ENCODE measurements around the gene RNASEH2A. TPM values are rescaled to one million over a fixed set of nuclear protein-coding genes. Genes with fewer than 3 reads are reported as not detected.
A peak's percentile ranks its signal among the peaks of the same experiment; 100 is the strongest.

The RNASEH2A gene
- polyA plus RNA-seq, 1 experiment: 11.7 TPM

DNA sequence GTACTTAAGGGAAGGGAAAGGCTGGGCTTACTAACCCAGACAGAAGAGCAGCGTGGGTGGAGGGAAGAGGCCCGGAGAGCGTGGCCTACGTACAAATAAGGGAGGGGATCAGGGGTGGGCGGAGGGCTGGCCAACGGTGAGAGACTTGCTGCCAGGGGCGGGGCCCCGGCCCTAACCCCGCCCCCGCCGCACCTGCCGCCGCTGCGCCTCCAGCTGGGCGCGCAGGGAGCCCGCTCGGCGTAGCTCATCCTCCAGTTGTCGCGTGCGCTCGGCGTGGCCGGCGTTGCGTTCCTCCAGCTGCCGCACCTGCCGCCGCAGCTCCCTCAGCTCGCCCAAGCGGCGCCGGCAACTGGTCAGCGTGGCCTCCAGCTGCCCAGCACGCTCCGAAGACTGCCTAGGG lies 36.7 kb upstream of the RNASEH2A start:
- POLR2A ChIA-PET: interaction anchor here (0.7 kb wide), 1 partner anchor 25 kb away, joined by 3 read pairs; no protein-coding TSS in a partner anchor
- no peak overlapping the region for H3K27ac ChIP-seq (ENCODE audit: low read depth, low read length)
- no peaks in the 10 kb centered on the region for H3K27me3 ChIP-seq (ENCODE audit: control insufficient read depth, insufficient read depth, low read length)
- H3K9me3 ChIP-seq (ENCODE audit: control insufficient read depth, insufficient read depth, low read length): no peaks in the 10 kb centered on the region
- CTCF ChIA-PET: interaction anchor here (1.6 to 2.3 kb wide), 2 partner anchors 9 to 27 kb away, joined by 6 to 8 read pairs; no protein-coding TSS in a partner anchor
- no peak overlapping the region for H3K4me3 ChIP-seq (ENCODE audit: low read depth, low read length)
- TF ChIP-seq, protein P1, sequence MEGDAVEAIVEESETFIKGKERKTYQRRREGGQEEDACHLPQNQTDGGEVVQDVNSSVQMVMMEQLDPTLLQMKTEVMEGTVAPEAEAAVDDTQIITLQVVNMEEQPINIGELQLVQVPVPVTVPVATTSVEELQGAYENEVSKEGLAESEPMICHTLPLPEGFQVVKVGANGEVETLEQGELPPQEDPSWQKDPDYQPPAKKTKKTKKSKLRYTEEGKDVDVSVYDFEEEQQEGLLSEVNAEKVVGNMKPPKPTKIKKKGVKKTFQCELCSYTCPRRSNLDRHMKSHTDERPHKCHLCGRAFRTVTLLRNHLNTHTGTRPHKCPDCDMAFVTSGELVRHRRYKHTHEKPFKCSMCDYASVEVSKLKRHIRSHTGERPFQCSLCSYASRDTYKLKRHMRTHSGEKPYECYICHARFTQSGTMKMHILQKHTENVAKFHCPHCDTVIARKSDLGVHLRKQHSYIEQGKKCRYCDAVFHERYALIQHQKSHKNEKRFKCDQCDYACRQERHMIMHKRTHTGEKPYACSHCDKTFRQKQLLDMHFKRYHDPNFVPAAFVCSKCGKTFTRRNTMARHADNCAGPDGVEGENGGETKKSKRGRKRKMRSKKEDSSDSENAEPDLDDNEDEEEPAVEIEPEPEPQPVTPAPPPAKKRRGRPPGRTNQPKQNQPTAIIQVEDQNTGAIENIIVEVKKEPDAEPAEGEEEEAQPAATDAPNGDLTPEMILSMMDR (IDR thresholded peaks at IDR 0.05; ENCODE audit: low read depth, low read length): no peak
- DNase-seq (ENCODE audit: low read depth, low spot score): no peak

DNA sequence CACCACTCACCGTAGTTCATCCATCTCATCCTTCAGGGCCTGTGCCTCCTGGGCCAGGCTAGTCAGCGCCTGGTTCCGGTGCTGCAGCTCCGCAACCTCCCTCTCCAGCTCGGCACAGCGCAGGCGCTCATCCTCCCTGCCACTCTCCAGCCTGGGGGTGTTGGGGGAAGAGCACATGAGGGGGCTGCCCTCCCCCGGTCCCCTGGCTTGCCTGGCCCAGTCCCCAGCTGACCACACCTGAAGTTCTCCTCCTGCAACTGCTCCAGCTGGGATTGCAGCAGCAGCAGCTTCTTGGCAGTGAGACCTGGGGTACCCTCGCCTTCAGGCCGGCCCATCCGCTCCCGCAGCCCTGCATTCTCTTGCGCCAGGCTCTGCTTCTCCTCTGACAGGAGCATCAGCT lies 35.5 kb upstream of the RNASEH2A start:
- Histone ChIP-seq H3K27ac (ENCODE audit: low read depth, low read length) (no peak overlapping the region), H3K4me3 (ENCODE audit: low read depth, low read length) (no peak overlapping the region), H3K9me3 (ENCODE audit: control insufficient read depth, insufficient read depth, low read length) (no peaks in the 10 kb centered on the region; the same call in 1 of the 2 replicates), H3K27me3 (ENCODE audit: control insufficient read depth, insufficient read depth, low read length) (no peaks in the 10 kb centered on the region)
- CTCF ChIA-PET: interaction anchor here (1.6 to 2.3 kb wide), 2 partner anchors 25 to 77 kb away, joined by 3 to 8 read pairs; no protein-coding TSS in a partner anchor
- POLR2A ChIA-PET: interaction anchor here (0.6 to 0.9 kb wide), 2 partner anchors 21 to 41 kb away, joined by 3 to 6 read pairs; partner anchors contain the start of gene JUNB
- no peak for DNase-seq (ENCODE audit: low read depth, low spot score)
- TF ChIP-seq, protein P1 (IDR thresholded peaks at IDR 0.05; ENCODE audit: low read depth, low read length): no peak

DNA sequence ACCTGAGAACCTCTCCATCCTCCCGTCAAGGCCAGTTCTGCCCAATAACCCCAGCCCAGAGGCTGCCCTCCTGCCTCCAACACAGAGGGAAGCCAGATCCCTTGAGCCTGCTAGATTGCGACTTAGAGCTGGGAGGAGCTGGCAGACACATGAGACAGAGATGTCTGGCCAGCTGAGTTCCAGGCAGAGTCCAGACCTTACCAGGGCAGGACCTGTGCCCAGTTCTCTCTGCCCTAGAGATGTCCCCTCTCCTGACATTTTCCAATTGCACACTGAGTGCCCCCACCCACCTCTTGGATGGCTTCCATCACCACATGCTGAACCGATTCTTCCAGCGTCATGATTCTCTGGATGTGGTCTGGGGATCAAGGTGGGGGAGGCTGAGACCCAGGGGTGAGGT lies 34.1 kb upstream of the RNASEH2A start:
- TF ChIP-seq, protein P1 (IDR thresholded peaks at IDR 0.05; ENCODE audit: low read depth, low read length): no peak
- no peak overlapping the region for H3K27ac ChIP-seq (ENCODE audit: low read depth, low read length)
- no peak for DNase-seq (ENCODE audit: low read depth, low spot score)
- H3K9me3 ChIP-seq (ENCODE audit: control insufficient read depth, insufficient read depth, low read length): peaks cover 3% of the 10 kb centered on the region; the same call in 1 of the 2 replicates
- no peaks in the 10 kb centered on the region for H3K27me3 ChIP-seq (ENCODE audit: control insufficient read depth, insufficient read depth, low read length)
- CTCF ChIA-PET: interaction anchor here (1.2 to 7.5 kb wide), 3 partner anchors 12 to 75 kb away, joined by 3 to 92 read pairs (median 7); no protein-coding TSS in a partner anchor
- POLR2A ChIA-PET: interaction anchor here (3.0 kb wide), 1 partner anchor 19 kb away, joined by 17 read pairs; the partner anchor contains the start of gene JUNB
- no peak overlapping the region for H3K4me3 ChIP-seq (ENCODE audit: low read depth, low read length)

DNA sequence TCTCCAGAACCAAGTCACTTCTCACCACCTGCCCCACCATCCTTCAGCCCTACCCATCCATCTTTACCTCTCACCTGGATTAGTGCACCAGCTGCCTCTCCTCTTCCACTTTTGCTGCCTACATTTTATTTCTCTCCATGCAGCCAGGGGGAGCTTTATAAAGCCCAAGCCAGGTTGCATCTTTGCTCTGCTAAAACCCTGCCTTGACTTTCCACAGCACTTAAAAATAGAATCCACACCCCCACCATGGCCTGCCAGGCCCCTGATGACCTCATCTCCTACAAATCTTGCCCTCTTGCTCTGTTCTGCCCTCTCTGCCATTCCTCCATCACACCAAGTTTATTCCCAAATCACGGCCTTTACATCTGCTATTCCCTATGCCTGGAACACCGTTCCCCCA lies 32.8 kb upstream of the RNASEH2A start:
- POLR2A ChIA-PET: interaction anchor here (3.0 kb wide), 1 partner anchor 18 kb away, joined by 17 read pairs; the partner anchor contains the start of gene JUNB
- Histone ChIP-seq H3K9me3 (ENCODE audit: control insufficient read depth, insufficient read depth, low read length) (peaks cover 3% of the 10 kb centered on the region; the same call in 1 of the 2 replicates), H3K27me3 (ENCODE audit: control insufficient read depth, insufficient read depth, low read length) (no peaks in the 10 kb centered on the region), H3K27ac (ENCODE audit: low read depth, low read length) (no peak overlapping the region), H3K4me3 (ENCODE audit: low read depth, low read length) (no peak overlapping the region)
- no peak for DNase-seq (ENCODE audit: low read depth, low spot score)
- TF ChIP-seq, protein P1 (IDR thresholded peaks at IDR 0.05; ENCODE audit: low read depth, low read length): peak; percentile 57
- CTCF ChIA-PET: interaction anchor here (0.6 to 7.5 kb wide), 7 partner anchors 8 to 74 kb away, joined by 4 to 92 read pairs (median 6); no protein-coding TSS in a partner anchor

All from AG04450 (cell line).